ENCODE results near the gene CPAMD8. TPM values are rescaled to one million over a fixed set of nuclear protein-coding genes. Genes with fewer than 3 reads are reported as not detected.

Gene CPAMD8
- total and polyA plus RNA-seq, 2 of the 8 experiments (the other 6 are each of a cell fraction or from before 2014, with no cell fraction given): 6.1 to 9.2 TPM

GRCh38 chr19:17021793-17022590 lies 4.6 kb downstream of the CPAMD8 start:
- no peaks in the 10 kb centered on the region for H3K36me3 ChIP-seq (ENCODE audit: control insufficient read depth in 2 of 4, insufficient read depth in 4 of 4, low read length in 3 of 4)
- 93% methylated on average over 12 of the region's 12 CpGs; no CpG with 5 or more reads in 1 of the 2 experiments for WGBS, 2 experiments (ENCODE audit: extremely low coverage in 1 of 2, insufficient coverage in 1 of 2, insufficient read length in 1 of 2, insufficient replicate concordance in 2 of 2, low coverage in 1 of 2, low lambda C conversion rate in 2 of 2, missing lambda C conversion rate in 1 of 2)
- FAIRE-seq: no peak
- TF ChIP-seq EZH2 (IDR thresholded peaks at IDR 0.05; ENCODE audit: low read depth, low read length, severe bottlenecking) (no peak), ASH2L (IDR thresholded peaks at IDR 0.05; ENCODE audit: low read length) (no peak), CEBPB (IDR thresholded peaks at IDR 0.05; ENCODE audit: low read depth, low read length) (no peak), TBP (IDR thresholded peaks at IDR 0.05; ENCODE audit: low read depth, low read length) (no peak), ZNF274 (IDR thresholded peaks at IDR 0.05; ENCODE audit: borderline replicate concordance, extremely low read depth, low read length) (no peak), POLR2A (IDR thresholded peaks at IDR 0.05; ENCODE audit: control extremely low read depth in 1 of 2, low read depth in 2 of 2, low read length in 2 of 2) (no peak), CTCF (IDR thresholded peaks at IDR 0.05; ENCODE audit: control extremely low read depth in 1 of 3, insufficient read depth in 1 of 3, low read depth in 1 of 3, low read length in 3 of 3) (no peak), USF2 (IDR thresholded peaks at IDR 0.05; ENCODE audit: low read length) (no peak), MAFK (IDR thresholded peaks at IDR 0.05; ENCODE audit: low read depth, low read length) (no peak)

More at GRCh38 chr19:17021793-17022590, 4.6 kb downstream of the CPAMD8 start:
- H3K4ac ChIP-seq (replicated peaks; ENCODE audit: insufficient read length, low read depth, low read length): no peak overlapping the region
- no peak overlapping the region for H2BK5ac ChIP-seq (ENCODE audit: low read depth, low read length)
- no peak overlapping the region for H2AK5ac ChIP-seq (ENCODE audit: low read depth, low read length)
- no peak overlapping the region for H2BK20ac ChIP-seq (ENCODE audit: low read length)
- no peak overlapping the region for H3K4me2 ChIP-seq (ENCODE audit: insufficient read depth in 1 of 2, low read depth in 2 of 2, low read length in 2 of 2)
- no peak overlapping the region for H2BK120ac ChIP-seq (replicated peaks; ENCODE audit: low read depth, low read length)
- no peak overlapping the region for H4K5ac ChIP-seq (ENCODE audit: insufficient read length, low read depth, low read length)
- H3K4me3 ChIP-seq (ENCODE audit: extremely low read depth in 1 of 4, insufficient read depth in 2 of 4, low read depth in 3 of 4, low read length in 4 of 4): no peak overlapping the region
- no peak overlapping the region for H2BK12ac ChIP-seq (ENCODE audit: low read depth, low read length)
- H3K79me2 ChIP-seq (ENCODE audit: control insufficient read depth in 1 of 2, insufficient read depth in 2 of 2, low read length in 2 of 2): peaks cover 0 to 3% of the 10 kb centered on the region in 2 experiments; a peak in 2 of 4 replicates
- no peak for DNase-seq (ENCODE audit: low read depth in 1 of 2, low spot score in 2 of 2)
- peak overlapping the region; percentile 53; the same call in 1 of the 2 replicates for H4K8ac ChIP-seq (ENCODE audit: extremely low read depth, insufficient read depth, low read length)
- POLR2A ChIA-PET (ENCODE audit: partially characterized antibody): no interaction called here
- H3K79me1 ChIP-seq (ENCODE audit: low read depth, low read length): no peaks in the 10 kb centered on the region
- peaks cover 8% of the 10 kb centered on the region for H3K23me2 ChIP-seq (ENCODE audit: low read depth, low read length)
- H2BK15ac ChIP-seq (ENCODE audit: low read length): no peak overlapping the region
- H2AFZ ChIP-seq (ENCODE audit: low read length): no peak overlapping the region
- H3K18ac ChIP-seq (ENCODE audit: extremely low read depth, low read length): no peak overlapping the region
- H3K14ac ChIP-seq (ENCODE audit: insufficient read length): no peak overlapping the region
- peaks cover 0 to 3% of the 10 kb centered on the region in 2 experiments for H4K20me1 ChIP-seq (replicated peaks in 1 of 2; ENCODE audit: control insufficient read depth in 1 of 2, insufficient read depth in 2 of 2, low read length in 2 of 2)
- H3K4me1 ChIP-seq (replicated peaks in 1 of 4; ENCODE audit: control insufficient read depth in 3 of 4, insufficient read depth in 4 of 4, low read length in 3 of 4): peaks cover 2 to 5% (median 3%) of the 10 kb centered on the region in 4 experiments; a peak in 5 of 7 replicates
- no peak overlapping the region for H3K9ac ChIP-seq (replicated peaks in 1 of 4; ENCODE audit: extremely low read depth in 1 of 4, low read depth in 3 of 4, low read length in 3 of 4)
- peaks cover 8% of the 10 kb centered on the region in 2 experiments for H3K9me3 ChIP-seq (ENCODE audit: insufficient read depth in 2 of 2, low read depth in 1 of 2, low read length in 1 of 2)
- CTCF ChIA-PET (ENCODE audit: partially characterized antibody): interaction anchor here (1.1 kb wide), 1 partner anchor 30 kb away, joined by 3 read pairs; no protein-coding TSS in a partner anchor
- no peak overlapping the region for H3K56ac ChIP-seq (replicated peaks; ENCODE audit: insufficient read length, low read depth, low read length)
- H4K91ac ChIP-seq (replicated peaks; ENCODE audit: insufficient read length, low read length): no peak overlapping the region
- no peak overlapping the region for H3K27ac ChIP-seq (ENCODE audit: low read depth, low read length)
- no peak overlapping the region for H3K23ac ChIP-seq (ENCODE audit: insufficient read length)
- peaks cover 0 to 6% (median 3%) of the 10 kb centered on the region in 4 experiments; a peak in 3 of 7 replicates for H3K27me3 ChIP-seq (replicated peaks in 1 of 4; ENCODE audit: control insufficient read depth in 3 of 4, extremely low read depth in 1 of 4, insufficient read depth in 3 of 4, low read length in 3 of 4)

All from H1 (cell line).